Measurements from ENCODE around the gene DLX4.

DLX4 gene

GRCh38 chr17:49968405-49969133, 421 bp upstream of the DLX4 start:
- in situ Hi-C loops (cut with MboI; ENCODE audit: low sequenced_read_pairs), result no loop called here

GRCh38 chr17:49969795-49970389, 902 bp downstream of the DLX4 start:
- in situ Hi-C loops (cut with MboI; ENCODE audit: low sequenced_read_pairs), result no loop called here

- in situ Hi-C loops (cut with MboI; ENCODE audit: low sequenced_read_pairs), result no loop called here
Measured at GRCh38 chr17:49970498-49970897, 1.5 kb downstream of the DLX4 start.

- in situ Hi-C loops (cut with MboI; ENCODE audit: low sequenced_read_pairs), result no loop called here
Measured at GRCh38 chr17:49971199-49971847, 2.3 kb downstream of the DLX4 start.

GRCh38 chr17:49971848-49972485, 3.0 kb downstream of the DLX4 start:
- in situ Hi-C loops (cut with MboI; ENCODE audit: low sequenced_read_pairs), result no loop called here

- in situ Hi-C loops (cut with MboI; ENCODE audit: low sequenced_read_pairs), result no loop called here
Measured at GRCh38 chr17:49972486-49973270, 3.7 kb downstream of the DLX4 start.

GRCh38 chr17:49973271-49973615, 4.3 kb downstream of the DLX4 start:
- in situ Hi-C loops (cut with MboI; ENCODE audit: low sequenced_read_pairs), result no loop called here

- in situ Hi-C loops (cut with MboI; ENCODE audit: low sequenced_read_pairs), result no loop called here
Measured at GRCh38 chr17:49975531-49975930, 6.5 kb downstream of the DLX4 start.

- in situ Hi-C loops (cut with MboI; ENCODE audit: low sequenced_read_pairs), result no loop called here
Measured at GRCh38 chr17:49976163-49976827, 7.3 kb downstream of the DLX4 start.

- in situ Hi-C loops (cut with MboI; ENCODE audit: low sequenced_read_pairs), result no loop called here
Measured at GRCh38 chr17:49976828-49977202, 7.8 kb downstream of the DLX4 start.

GRCh38 chr17:49977463-49978389, 8.7 kb downstream of the DLX4 start:
- in situ Hi-C loops (cut with MboI; ENCODE audit: low sequenced_read_pairs), result no loop called here

GRCh38 chr17:49978501-49978900, 9.5 kb downstream of the DLX4 start:
- in situ Hi-C loops (cut with MboI; ENCODE audit: low sequenced_read_pairs), result no loop called here

- in situ Hi-C loops (cut with MboI; ENCODE audit: low sequenced_read_pairs), result no loop called here
Measured at GRCh38 chr17:49979748-49980479, 10.9 kb downstream of the DLX4 start.

- in situ Hi-C loops (cut with MboI; ENCODE audit: low sequenced_read_pairs), result no loop called here
Measured at GRCh38 chr17:49980703-49981197, 11.8 kb downstream of the DLX4 start.

GRCh38 chr17:49984283-49984682, 15.3 kb downstream of the DLX4 start:
- in situ Hi-C loops (cut with MboI; ENCODE audit: low sequenced_read_pairs), result no loop called here

GRCh38 chr17:49984776-49985175, 15.8 kb downstream of the DLX4 start:
- in situ Hi-C loops (cut with MboI; ENCODE audit: low sequenced_read_pairs), result no loop called here

- in situ Hi-C loops (cut with MboI; ENCODE audit: low sequenced_read_pairs), result no loop called here
Measured at GRCh38 chr17:49985310-49985990, 16.5 kb downstream of the DLX4 start.
